Activated CD8-positive, alpha-beta memory T cell treated with anti-CD3 and anti-CD28 coated beads for 4 hours (primary cell): ENCODE measurements around the gene ACOT8.
"Not testable (repeated sequence)": the region's sequence is repeated elsewhere in the genome, so short reads cannot be mapped to it uniquely, and the experiment has no call there.

Source experiments
- DNase-seq, 2 donors: peaks; one replicate each; pipeline ENCODE4 v3.0.0-alpha.2; 2020; ENCODE audit warnings: low read depth in 2 of 2

The ACOT8 gene

GRCh38 chr20:45827712-45828111, 29.5 kb downstream of the ACOT8 start:
- no peak for DNase-seq

- DNase-seq, result no peak
These were observed 30.1 kb downstream of the ACOT8 start, which contains the start of gene TNNC2 for GRCh38 chr20:45827030-45827652. Gene TNNC2, minus strand, starts transcription at chr20:45827312. Its CDS starts 64 bp downstream, at chr20:45827248.

GRCh38 chr20:45826381-45827019, 30.7 kb downstream of the ACOT8 start:
- DNase-seq, result no peak

- DNase-seq, result peak in 1 of 2 donors; percentile 17
These were observed 33.0 kb downstream of the ACOT8 start for GRCh38 chr20:45823949-45824835.

GRCh38 chr20:45822857-45823256, 34.3 kb downstream of the ACOT8 start:
- DNase-seq, result no peak

GRCh38 chr20:45821947-45822346, 35.2 kb downstream of the ACOT8 start:
- DNase-seq, result no peak

- no peak for DNase-seq
These were observed 37.7 kb downstream of the ACOT8 start for GRCh38 chr20:45819466-45819865.

GRCh38 chr20:45818239-45818638, 39.0 kb downstream of the ACOT8 start:
- DNase-seq, result no peak

- DNase-seq, result no peak
These were observed 39.6 kb downstream of the ACOT8 start for GRCh38 chr20:45817376-45818194.

- no peak for DNase-seq
These were observed 40.2 kb downstream of the ACOT8 start for GRCh38 chr20:45816951-45817350.

- DNase-seq, result no peak
These were observed 42.9 kb downstream of the ACOT8 start for GRCh38 chr20:45814314-45814713.

GRCh38 chr20:45813489-45813888, 43.7 kb downstream of the ACOT8 start:
- no peak for DNase-seq

GRCh38 chr20:45813006-45813340, 44.2 kb downstream of the ACOT8 start:
- DNase-seq, result no peak

GRCh38 chr20:45812157-45813005, 44.8 kb downstream of the ACOT8 start, which contains the start of gene UBE2C:
Gene UBE2C, plus strand, starts transcription at chr20:45812644. Its CDS starts 52 bp downstream, at chr20:45812696.
- DNase-seq, result peak; percentile 83 to 90

GRCh38 chr20:45810191-45810970, 46.8 kb downstream of the ACOT8 start:
- no peak for DNase-seq

- no peak for DNase-seq
These were observed 55.3 kb downstream of the ACOT8 start for GRCh38 chr20:45801851-45802250.

- peak in 1 of 2 donors; percentile 38 for DNase-seq
These were observed 58.1 kb downstream of the ACOT8 start for GRCh38 chr20:45798935-45799642.

- not testable (repeated sequence) for DNase-seq
These were observed 59.2 kb downstream of the ACOT8 start for GRCh38 chr20:45797955-45798354.

- not testable (repeated sequence) for DNase-seq
These were observed 59.7 kb downstream of the ACOT8 start for GRCh38 chr20:45797510-45797909.
